A172 (cell line): ENCODE measurements around the gene PEPD. TPM values are rescaled to one million over a fixed set of nuclear protein-coding genes. Genes with fewer than 3 reads are reported as not detected.

Experiments used
- DNase-seq: peaks from one replicate; pipeline ENCODE4 v3.0.0-alpha.2; 2015; ENCODE audit warnings: low spot score
- total RNA-seq: library from RNA; depleted of rRNA; stranded (reverse); fragments of >200 nt; shearing (Covaris generic); gene quantifications from 2 replicates; pipeline ENCODE4 v1.2.3, GENCODE V29; 2014

Gene PEPD
- total RNA-seq, 1 experiment from 2014 or later, result 72.3 TPM

- no peak for DNase-seq
These were observed 25.1 kb upstream of the PEPD start for GRCh38 chr19:33546656-33547055.

- DNase-seq, result no peak
These were observed 23.8 kb upstream of the PEPD start for GRCh38 chr19:33545217-33545981.

GRCh38 chr19:33535226-33535625 lies 13.6 kb upstream of the PEPD start:
- DNase-seq, result peak; percentile 12

- no peak for DNase-seq
These were observed 11.4 kb upstream of the PEPD start for GRCh38 chr19:33532859-33533460.

- DNase-seq, result no peak
These were observed 9.3 kb upstream of the PEPD start for GRCh38 chr19:33530842-33531241.

- no peak for DNase-seq
These were observed 8.7 kb upstream of the PEPD start for GRCh38 chr19:33530296-33530695.

GRCh38 chr19:33529094-33529676 lies 7.6 kb upstream of the PEPD start:
- DNase-seq, result no peak

GRCh38 chr19:33528404-33528803 lies 6.8 kb upstream of the PEPD start:
- no peak for DNase-seq

GRCh38 chr19:33527125-33527524 lies 5.5 kb upstream of the PEPD start:
- DNase-seq, result no peak

- DNase-seq, result no peak
These were observed 2.6 kb upstream of the PEPD start for GRCh38 chr19:33524024-33524664.

- no peak for DNase-seq
These were observed 1.6 kb upstream of the PEPD start for GRCh38 chr19:33523167-33523566.

GRCh38 chr19:33522371-33522662 lies 726 bp upstream of the PEPD start:
- no peak for DNase-seq

GRCh38 chr19:33520844-33521479 lies 629 bp downstream of the PEPD start:
- no peak for DNase-seq

- no peak for DNase-seq
These were observed 1.4 kb downstream of the PEPD start for GRCh38 chr19:33520048-33520643.

- DNase-seq, result no peak
These were observed 2.2 kb downstream of the PEPD start for GRCh38 chr19:33519416-33519815.

GRCh38 chr19:33518541-33518940 lies 3.0 kb downstream of the PEPD start:
- DNase-seq, result no peak

GRCh38 chr19:33517922-33518321 lies 3.7 kb downstream of the PEPD start:
- DNase-seq, result no peak

GRCh38 chr19:33515921-33516320 lies 5.7 kb downstream of the PEPD start:
- no peak for DNase-seq

- DNase-seq, result peak; percentile 73
These were observed 6.6 kb downstream of the PEPD start for GRCh38 chr19:33514885-33515551.

GRCh38 chr19:33513424-33513823 lies 8.2 kb downstream of the PEPD start:
- no peak for DNase-seq

- no peak for DNase-seq
These were observed 8.9 kb downstream of the PEPD start for GRCh38 chr19:33512580-33513137.
